HCT116 (cell line): ENCODE measurements around the gene TBC1D2B. TPM values are rescaled to one million over a fixed set of nuclear protein-coding genes. Genes with fewer than 3 reads are reported as not detected.

Experiments used
- ATAC-seq: fragments of 200-7000 bp; cut with Tn5 transposase; 2 replicates; pipeline ENCODE4 v1.9.1; 2020; ENCODE audit warnings: mild to moderate bottlenecking, moderate library complexity
- BruUV-seq: library from RNA; stranded (reverse); fragments of 400-500 nt; replicated peaks from 2 replicates; lab custom pipeline; 2021; lab: Mats Ljungman, UMichigan
- CTCF ChIA-PET: fragments of 300-600 bp; sonication (Branson Sonifier 250); formaldehyde crosslinking; loops from one replicate; lab custom pipeline; 2021; ENCODE audit warnings: antibody characterized with exemption; lab: Charles Lee
- POLR2A ChIA-PET: fragments of 300-600, 350-600 bp; sonication (Branson Sonifier 250); formaldehyde crosslinking; loops from one replicate; lab custom pipeline; 2021; ENCODE audit warnings: antibody characterized with exemption; lab: Charles Lee
- RAD21 ChIA-PET, 2 experiments: fragments of 300-600 bp; sonication (Branson Sonifier 250); formaldehyde crosslinking; loops; one replicate each; lab custom pipeline; 2023; ENCODE audit warnings: low total read pairs in 2 of 2; ENCODE audit not compliant: uncharacterized antibody in 2 of 2, unreplicated experiment in 2 of 2, low non-redundant PET in 1 of 2; lab: Charles Lee
- DNase-seq: peaks from one replicate; pipeline ENCODE4 v3.0.0-alpha.2; 2010; ENCODE audit warnings: low read depth, low spot score
- H2AFZ ChIP-seq: fragments of 200-600 bp; shearing (Covaris generic), sonication (generic); 2 replicates; pipeline ENCODE4 v1.6.1; 2017; ENCODE audit warnings: low read depth, mixed run types, mixed read lengths, antibody characterized with exemption, low read length; ENCODE audit not compliant: poor library complexity, severe bottlenecking
- H3K27ac ChIP-seq: 2 replicates; pipeline ENCODE4 v1.5.1; 2012; ENCODE audit warnings: low read depth, low read length
- H3K27me3 ChIP-seq: fragments of 200-600 bp; sonication (generic); 2 replicates; pipeline ENCODE4 v1.6.1; 2016; ENCODE audit warnings: mixed run types, low read length, mixed read lengths; ENCODE audit not compliant: insufficient read depth
- H3K36me3 ChIP-seq, 2 experiments: fragments of 200-500 bp in 1 of 2; fragments of 200-600 bp in 1 of 2; sonication (Bioruptor generic) in 1 of 2; sonication (generic) in 1 of 2; 2 replicates each; pipeline versions ENCODE4 v1.5.1 to v1.6.1; 2014 to 2016; ENCODE audit warnings: low read length in 2 of 2, inconsistent platforms in 1 of 2, mixed read lengths in 1 of 2, mixed run types in 1 of 2; ENCODE audit not compliant: insufficient read depth in 2 of 2, control insufficient read depth in 1 of 2
- H3K4me1 ChIP-seq, 2 experiments: fragments of 200-600 bp in 1 of 2; sonication (generic) in 1 of 2; 2 replicates each; pipeline versions ENCODE4 v1.5.1 to v1.6.1; 2012 to 2017; ENCODE audit warnings: low read length in 2 of 2, inconsistent platforms in 1 of 2, mild to moderate bottlenecking in 1 of 2, mixed read lengths in 1 of 2, mixed run types in 1 of 2, moderate library complexity in 1 of 2; ENCODE audit not compliant: insufficient read depth in 2 of 2, control insufficient read depth in 1 of 2
- H3K4me2 ChIP-seq: fragments of 200-600 bp; sonication (generic); 2 replicates; pipeline ENCODE4 v1.6.1; 2017; ENCODE audit warnings: mixed run types, low read length, mixed read lengths
- H3K4me3 ChIP-seq, 2 experiments: fragments of 200-600 bp in 1 of 2; sonication (generic) in 1 of 2; replicated peaks in 1 of 2; 2 replicates each; pipeline ENCODE4 v1.5.1; 2011 to 2016; ENCODE audit warnings: low read length in 2 of 2, control low read depth in 1 of 2, low read depth in 1 of 2, mild to moderate bottlenecking in 1 of 2, mixed read lengths in 1 of 2, mixed run types in 1 of 2
- H3K79me2 ChIP-seq: fragments of 200-600 bp; sonication (generic); 2 replicates; pipeline ENCODE4 v1.6.1; 2017; ENCODE audit warnings: mild to moderate bottlenecking, mixed run types, low read length, moderate library complexity, mixed read lengths; ENCODE audit not compliant: insufficient read depth
- H3K9ac ChIP-seq: fragments of 200-600 bp; sonication (generic); 2 replicates; pipeline ENCODE4 v1.6.1; 2016; ENCODE audit warnings: low read length, mixed read lengths
- H3K9me2 ChIP-seq: fragments of 200-600 bp; sonication (generic), shearing (Covaris generic); 2 replicates; pipeline ENCODE4 v1.6.1; 2017; ENCODE audit warnings: mixed run types, mild to moderate bottlenecking, moderate library complexity; ENCODE audit not compliant: insufficient read depth
- H3K9me3 ChIP-seq, 2 experiments: fragments of 200-500 bp in 1 of 2; fragments of 200-600 bp in 1 of 2; sonication (Bioruptor generic) in 1 of 2; sonication (generic) in 1 of 2; 2 replicates each; pipeline ENCODE4 v1.6.1; 2014 to 2017; ENCODE audit warnings: low read length in 2 of 2, mixed read lengths in 2 of 2, inconsistent platforms in 1 of 2, low read depth in 1 of 2, mild to moderate bottlenecking in 1 of 2, mixed run types in 1 of 2, moderate library complexity in 1 of 2; ENCODE audit not compliant: control insufficient read depth in 1 of 2, insufficient read depth in 1 of 2
- H4K20me1 ChIP-seq: fragments of 200-600 bp; sonication (generic), shearing (Covaris generic); 2 replicates; pipeline ENCODE4 v1.6.1; 2017; ENCODE audit warnings: mixed run types, mild to moderate bottlenecking, moderate library complexity; ENCODE audit not compliant: insufficient read depth
- ATF3 ChIP-seq: IDR thresholded peaks from 2 replicates; pipeline ENCODE4 v1.6.1; 2012
- CBX3 ChIP-seq: IDR thresholded peaks from 2 replicates; pipeline ENCODE4 v1.6.1; 2012; ENCODE audit warnings: low read depth
- CEBPB ChIP-seq: IDR thresholded peaks from 2 replicates; pipeline ENCODE4 v1.6.1; 2012; ENCODE audit warnings: low read depth
- CTCF ChIP-seq, 3 experiments: fragments of 200-600 bp in 1 of 3; sonication (generic) in 1 of 3; IDR thresholded peaks in 2 of 3; conservative IDR thresholded peaks in 1 of 3; 2 replicates each; pipeline ENCODE4 v1.5.1; 2012 to 2017; ENCODE audit warnings: low read depth in 2 of 3, low read length in 2 of 3, antibody characterized with exemption in 1 of 3, borderline replicate concordance in 1 of 3, control low read depth in 1 of 3, mild to moderate bottlenecking in 1 of 3, mixed read lengths in 1 of 3, mixed run types in 1 of 3, moderate library complexity in 1 of 3; ENCODE audit not compliant: insufficient read depth in 1 of 3
- EGR1 ChIP-seq: IDR thresholded peaks from 2 replicates; pipeline ENCODE4 v1.6.1; 2012; ENCODE audit warnings: low read depth
- ELF1 ChIP-seq: IDR thresholded peaks from 2 replicates; pipeline ENCODE4 v1.6.1; 2012; ENCODE audit warnings: low read depth, borderline replicate concordance
- EZH2 ChIP-seq: fragments of 200-600 bp; sonication (generic); IDR thresholded peaks from 2 replicates; pipeline ENCODE4 v1.6.1; 2017; ENCODE audit warnings: antibody characterized with exemption, mixed run types
- EZH2phosphoT487 ChIP-seq: fragments of 200-600 bp; IDR thresholded peaks from 2 replicates; pipeline ENCODE4 v1.6.1; 2018; ENCODE audit warnings: antibody characterized with exemption, borderline replicate concordance
- FOSL1 ChIP-seq: IDR thresholded peaks from 2 replicates; pipeline ENCODE4 v1.6.1; 2012; ENCODE audit warnings: low read depth
- JUND ChIP-seq: IDR thresholded peaks from 2 replicates; pipeline ENCODE4 v1.6.1; 2012
- MAX ChIP-seq: IDR thresholded peaks from 2 replicates; pipeline ENCODE4 v1.6.1; 2012
- POLR2AphosphoS5 ChIP-seq: IDR thresholded peaks from 2 replicates; pipeline ENCODE4 v1.6.1; 2011; ENCODE audit warnings: mild to moderate bottlenecking, low read depth, low read length, moderate library complexity
- RAD21 ChIP-seq: IDR thresholded peaks from 2 replicates; pipeline ENCODE4 v1.6.1; 2012; ENCODE audit warnings: low read depth, mild to moderate bottlenecking
- SP1 ChIP-seq: IDR thresholded peaks from 2 replicates; pipeline ENCODE4 v1.6.1; 2012; ENCODE audit warnings: low read depth
- SRF ChIP-seq: IDR thresholded peaks from 2 replicates; pipeline ENCODE4 v1.6.1; 2012; ENCODE audit warnings: low read depth
- TCF7L2 ChIP-seq: IDR thresholded peaks from 2 replicates; pipeline ENCODE4 v1.7.0; 2011; ENCODE audit warnings: borderline replicate concordance, inconsistent platforms; ENCODE audit not compliant: insufficient read depth, insufficient read length; ENCODE audit errors: extremely low read depth
- YY1 ChIP-seq: IDR thresholded peaks from 2 replicates; pipeline ENCODE4 v1.6.1; 2011; ENCODE audit warnings: low read length, low read depth, moderate library complexity, mild to moderate bottlenecking; ENCODE audit not compliant: insufficient replicate concordance; ENCODE audit errors: extremely low read depth
- ZBTB33 ChIP-seq: IDR thresholded peaks from 2 replicates; pipeline ENCODE4 v1.6.1; 2011; ENCODE audit warnings: mild to moderate bottlenecking, low read length, moderate library complexity; ENCODE audit not compliant: insufficient replicate concordance; ENCODE audit errors: extremely low read depth
- ZFX ChIP-seq: fragments of 450-650 bp; IDR thresholded peaks from 2 replicates; pipeline ENCODE4 v1.6.1; 2017
- ZNF274 ChIP-seq: fragments of 200-500 bp; sonication (Bioruptor generic); IDR thresholded peaks from 2 replicates; pipeline ENCODE4 v1.6.1; 2014; ENCODE audit warnings: mild to moderate bottlenecking, low read depth, low read length, inconsistent platforms
- intact Hi-C: fragments of 100-400 bp; cut with micrococcal nuclease; formaldehyde crosslinking; loops from 2 replicates; pipeline ENCODE4 v1.10.0; 2022
- total RNA-seq: library from RNA; stranded (reverse); gene quantifications from one replicate; pipeline ENCODE4 v1.2.1, GENCODE V29; 2021; ENCODE audit not compliant: unreplicated experiment

The TBC1D2B gene
- total RNA-seq, 1 experiment from 2014 or later, result 16.6 TPM

- no peak overlapping the region for H3K4me2 ChIP-seq
- peaks cover 0 to 5% of the 10 kb centered on the region in 2 experiments; a peak in 1 of 4 replicates for H3K4me1 ChIP-seq
- TF ChIP-seq POLR2AphosphoS5 (no peak), CBX3 (no peak), SP1 (no peak), ATF3 (no peak), MAX (no peak), ELF1 (no peak), YY1 (no peak), SRF (no peak), ZNF274 (no peak), ZFX (no peak), RAD21 (no peak), JUND (no peak), FOSL1 (no peak), EGR1 (no peak), ZBTB33 (no peak), EZH2phosphoT487 (no peak), TCF7L2 (no peak), EZH2 (no peak), CTCF (IDR thresholded peaks at IDR 0.05 in 2 of 3, conservative IDR thresholded peaks at IDR 0.05 in 1 of 3; ENCODE audit: borderline replicate concordance in 1 of 3, insufficient read depth in 1 of 3, low read depth in 2 of 3, low read length in 2 of 3) (no peak), CEBPB (no peak)
- H3K36me3 ChIP-seq, result peaks cover 8 to 12% of the 10 kb centered on the region in 2 experiments; a peak in 3 of 4 replicates
- intact Hi-C loops, result no loop called here
- no peak overlapping the region for H3K27ac ChIP-seq
- ChIA-PET POLR2A (no interaction called here), CTCF (interaction anchor here (1.1 to 1.6 kb wide), 3 partner anchors 9 to 239 kb away, joined by 3 to 9 read pairs (median 3); no protein-coding TSS in a partner anchor), RAD21 (no interaction called here)
- no peaks in the 10 kb centered on the region for H3K9me2 ChIP-seq
- no peak for DNase-seq
- no peaks in the 10 kb centered on the region for H4K20me1 ChIP-seq
- no peaks in the 10 kb centered on the region for H3K79me2 ChIP-seq
- H3K9me3 ChIP-seq, result no peaks in the 10 kb centered on the region
- no peaks in the 10 kb centered on the region for H3K27me3 ChIP-seq
- no peak overlapping the region for H3K4me3 ChIP-seq
- no peak overlapping the region for H2AFZ ChIP-seq
- no peak overlapping the region for H3K9ac ChIP-seq
- no TSS peak for BruUV-seq
- ATAC-seq, result no peak
Measured at GRCh38 chr15:78002996-78003395, 74.5 kb downstream of the TBC1D2B start.
